LNCAP (cell line): Measurements from ENCODE around the gene STX1A.

ENCODE experiments used
- TF ChIP-seq, protein P1 (sequence below): fragments of 450-650 bp; IDR thresholded peaks from 2 replicates; pipeline ENCODE4 v1.5.1; 2017; ENCODE audit warnings: mild to moderate bottlenecking

STX1A gene

DNA sequence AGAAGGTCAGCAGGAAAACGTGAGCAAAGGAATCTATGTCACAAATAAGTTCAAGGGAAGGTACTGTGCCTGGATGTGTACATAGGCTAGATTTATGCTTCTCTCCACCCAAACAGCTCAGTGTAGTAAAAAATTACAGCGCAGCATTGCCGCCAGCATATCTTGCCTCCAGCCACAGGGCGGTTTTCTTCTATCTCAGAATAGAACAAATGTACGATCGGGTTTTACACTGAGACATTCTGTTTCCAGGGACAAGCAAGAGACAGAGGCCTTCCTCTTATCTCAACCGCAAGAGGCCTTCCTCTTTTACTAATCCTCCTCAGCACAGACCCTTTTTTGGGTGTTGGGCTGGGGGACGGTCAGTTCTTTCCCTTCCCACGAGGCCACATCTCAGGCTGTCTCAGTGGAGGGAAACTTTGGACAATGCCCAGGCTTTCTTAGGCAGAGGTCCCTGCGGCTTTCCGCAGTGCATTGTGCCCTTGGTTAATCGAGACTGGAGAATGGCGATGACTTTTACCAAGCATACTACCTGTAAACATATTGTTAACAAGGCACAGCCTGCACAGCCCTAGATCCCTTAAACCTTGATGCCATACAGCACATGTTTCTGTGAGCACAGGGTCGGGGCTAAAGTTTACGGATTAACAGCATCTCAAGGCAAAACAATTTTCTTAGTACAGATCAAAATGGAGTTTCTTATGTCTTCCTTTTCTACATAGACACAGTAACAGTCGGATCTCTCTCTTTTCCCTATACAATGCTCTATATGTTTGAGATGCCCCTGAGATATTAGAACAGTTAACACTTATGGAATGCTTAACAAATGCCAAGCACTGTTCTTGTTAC, 30.7 kb upstream of the STX1A start:
- TF ChIP-seq, protein P1, sequence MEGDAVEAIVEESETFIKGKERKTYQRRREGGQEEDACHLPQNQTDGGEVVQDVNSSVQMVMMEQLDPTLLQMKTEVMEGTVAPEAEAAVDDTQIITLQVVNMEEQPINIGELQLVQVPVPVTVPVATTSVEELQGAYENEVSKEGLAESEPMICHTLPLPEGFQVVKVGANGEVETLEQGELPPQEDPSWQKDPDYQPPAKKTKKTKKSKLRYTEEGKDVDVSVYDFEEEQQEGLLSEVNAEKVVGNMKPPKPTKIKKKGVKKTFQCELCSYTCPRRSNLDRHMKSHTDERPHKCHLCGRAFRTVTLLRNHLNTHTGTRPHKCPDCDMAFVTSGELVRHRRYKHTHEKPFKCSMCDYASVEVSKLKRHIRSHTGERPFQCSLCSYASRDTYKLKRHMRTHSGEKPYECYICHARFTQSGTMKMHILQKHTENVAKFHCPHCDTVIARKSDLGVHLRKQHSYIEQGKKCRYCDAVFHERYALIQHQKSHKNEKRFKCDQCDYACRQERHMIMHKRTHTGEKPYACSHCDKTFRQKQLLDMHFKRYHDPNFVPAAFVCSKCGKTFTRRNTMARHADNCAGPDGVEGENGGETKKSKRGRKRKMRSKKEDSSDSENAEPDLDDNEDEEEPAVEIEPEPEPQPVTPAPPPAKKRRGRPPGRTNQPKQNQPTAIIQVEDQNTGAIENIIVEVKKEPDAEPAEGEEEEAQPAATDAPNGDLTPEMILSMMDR = no peak

DNA sequence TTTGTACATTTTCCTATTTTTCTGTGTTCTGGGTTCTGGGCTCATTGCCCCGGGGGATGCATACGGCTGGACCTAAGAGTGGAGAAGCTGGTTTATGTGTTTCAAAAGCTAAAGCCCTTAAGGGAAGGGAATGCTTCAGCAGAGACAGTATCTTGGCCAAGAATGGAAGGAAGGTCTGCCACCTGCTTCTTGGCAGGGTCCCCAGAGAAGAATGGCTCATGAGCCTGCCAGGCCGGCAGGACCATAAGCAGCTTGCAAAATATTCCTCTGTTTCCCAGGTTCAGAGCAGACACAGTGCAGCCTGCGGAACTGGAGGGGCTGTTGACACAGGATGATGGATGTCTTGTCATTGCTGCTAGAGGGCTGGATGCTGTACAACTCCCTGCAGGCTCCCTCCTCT, 26.9 kb upstream of the STX1A start:
- TF ChIP-seq, protein P1 = no peak

DNA sequence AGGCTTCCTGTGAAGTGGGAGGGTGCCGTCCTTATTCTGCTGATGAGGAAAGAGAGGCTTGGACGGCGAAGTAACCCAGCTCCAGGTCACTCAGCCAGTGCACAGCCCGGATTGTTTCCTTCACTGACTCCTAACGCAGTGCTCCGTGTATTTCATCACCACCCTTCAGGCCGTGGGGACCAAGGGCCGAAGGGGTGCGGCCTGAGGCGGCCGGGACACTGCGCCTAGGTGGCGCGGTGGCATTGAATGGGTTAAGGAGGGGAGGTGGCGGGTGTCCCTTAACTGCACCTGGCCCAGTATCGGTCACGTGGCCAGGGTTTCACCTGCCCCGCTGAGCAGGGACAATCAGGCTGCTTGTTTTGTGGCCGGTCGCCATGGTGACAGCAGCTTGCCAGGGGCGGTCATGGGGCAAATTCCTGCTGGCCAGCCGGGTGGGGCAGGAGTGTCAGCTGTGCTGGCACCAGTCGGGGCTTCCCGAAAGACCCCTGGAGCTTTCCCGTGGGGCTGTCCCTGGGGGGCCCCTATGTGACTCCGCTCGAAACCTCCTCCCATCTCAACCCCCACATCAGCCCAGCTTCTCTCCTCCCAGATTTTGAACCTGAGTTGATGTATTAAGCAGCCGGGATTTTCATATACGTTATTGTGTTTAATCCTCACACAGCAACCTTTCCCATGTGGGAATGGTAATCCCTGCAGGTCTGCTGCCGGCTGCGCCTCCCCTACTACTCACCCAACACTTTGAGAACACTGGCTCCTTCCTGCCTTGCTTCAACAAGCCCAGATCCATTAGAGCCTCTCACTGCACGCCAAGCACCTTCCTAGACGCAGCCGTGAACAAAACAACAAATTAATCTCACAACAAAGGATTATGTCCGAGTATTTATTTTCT, 23.5 kb upstream of the STX1A start:
- TF ChIP-seq, protein P1 = no peak

DNA sequence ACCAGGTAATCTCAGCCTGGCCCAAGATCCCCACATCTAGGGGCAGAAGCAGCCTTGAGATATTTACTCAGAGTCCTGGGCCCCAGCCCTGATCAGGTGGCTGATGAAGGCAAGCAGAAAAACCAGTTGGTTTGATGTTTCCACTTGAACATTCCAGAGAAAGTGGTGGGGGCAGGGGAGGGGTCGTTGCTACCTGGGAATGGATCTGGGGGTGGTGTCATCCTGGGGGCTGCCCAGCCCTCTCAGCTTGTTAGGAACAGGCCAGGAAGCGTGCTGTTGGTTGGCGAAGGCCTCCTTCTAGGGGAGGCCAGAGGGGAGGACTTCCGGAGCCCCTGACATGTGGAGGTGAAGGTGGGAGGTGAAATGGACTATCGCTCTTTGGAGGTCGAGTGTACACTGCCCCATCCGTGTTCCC, 22.9 kb upstream of the STX1A start:
- TF ChIP-seq, protein P1 = no peak

DNA sequence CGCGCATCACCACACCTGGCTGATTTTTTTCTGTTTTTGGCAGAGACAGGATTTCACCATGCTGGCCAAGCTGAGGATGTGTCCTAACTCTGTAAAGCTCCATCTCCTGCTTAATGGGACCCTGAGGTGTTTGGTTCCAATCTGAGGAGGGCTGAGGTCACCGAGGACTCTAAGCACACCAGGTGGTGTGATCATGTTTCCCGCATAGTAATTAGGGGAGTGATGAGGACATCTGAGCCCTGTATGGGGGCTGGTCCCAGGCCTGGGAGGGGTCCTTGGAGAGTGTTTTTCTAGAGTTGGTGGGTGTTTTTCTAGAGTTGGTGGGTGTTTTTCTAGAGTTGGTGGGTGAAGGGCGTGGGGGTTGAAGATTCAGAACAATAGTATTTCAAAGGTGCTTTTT, 22.1 kb upstream of the STX1A start:
- TF ChIP-seq, protein P1 = no peak

DNA sequence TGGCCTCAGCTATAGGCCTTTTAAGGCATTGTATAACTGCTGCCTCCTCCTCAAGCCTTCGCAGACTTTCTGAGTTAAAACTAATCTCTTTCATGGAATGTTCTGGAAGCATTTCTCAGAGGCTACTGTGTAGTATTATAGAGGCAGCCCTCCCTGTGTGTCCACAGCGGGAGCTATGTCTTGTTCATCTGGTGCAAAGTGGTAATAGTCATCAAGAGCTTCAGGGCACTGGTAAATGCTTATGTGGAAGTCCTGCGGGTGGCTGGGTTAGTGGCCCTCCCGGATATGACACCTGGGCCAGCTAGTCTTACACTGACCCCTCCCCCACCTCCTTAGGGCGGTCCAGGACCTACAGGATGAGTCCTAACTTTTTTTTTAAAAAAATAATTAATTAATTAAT, 21.3 kb upstream of the STX1A start:
- TF ChIP-seq, protein P1 = no peak

DNA sequence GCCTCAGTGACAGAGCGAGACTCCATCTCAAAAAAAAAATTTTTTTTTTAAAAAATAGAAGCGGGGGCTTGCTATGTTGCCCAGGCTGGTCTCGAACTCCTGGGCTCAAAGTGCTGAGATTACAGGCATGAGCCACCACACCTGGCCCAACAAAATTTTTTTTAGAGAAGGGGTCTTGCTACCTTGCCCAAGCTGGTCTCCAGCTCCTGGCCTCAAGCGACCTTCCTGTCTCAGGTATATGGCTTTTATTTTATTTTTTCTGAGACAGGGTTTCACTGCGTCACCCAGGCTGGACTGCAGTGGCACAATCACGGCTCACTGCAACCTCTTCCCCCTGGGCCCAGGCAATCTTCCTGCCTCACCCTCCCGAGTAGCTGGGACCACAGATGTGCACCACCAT, 20.7 kb upstream of the STX1A start:
- TF ChIP-seq, protein P1 = no peak
